AG04449 (cell line): ENCODE results near the gene CHCHD3.

ENCODE experiments used
- CTCF ChIA-PET: fragments of 350-600 bp; formaldehyde crosslinking; extraction: SDS; loops from one replicate; lab custom pipeline; 2021; ENCODE audit warnings: antibody characterized with exemption; lab: Yijun Ruan, JAX
- POLR2A ChIA-PET: fragments of 400-600, 350-600 bp; formaldehyde crosslinking; extraction: SDS; loops from one replicate; lab custom pipeline; 2020; ENCODE audit warnings: antibody characterized with exemption, inconsistent platforms; lab: Yijun Ruan, JAX
- DNase-seq: peaks from one replicate; pipeline ENCODE4 v3.0.0-alpha.2; 2010; ENCODE audit warnings: low read depth, low spot score
- H3K4me3 ChIP-seq: 2 replicates; pipeline ENCODE4 v1.5.1; 2011; ENCODE audit warnings: low read depth, mild to moderate bottlenecking, control low read depth, low read length
- CTCF ChIP-seq: IDR thresholded peaks from one replicate; pipeline ENCODE4 v1.5.1; 2011; ENCODE audit warnings: mild to moderate bottlenecking, moderate library complexity, low read length, control low read depth, inconsistent platforms; ENCODE audit not compliant: insufficient read depth; ENCODE audit errors: missing control alignments

CHCHD3 gene

GRCh38 chr7:132830941-132831340 is 250.9 kb downstream of the CHCHD3 start:
- DNase-seq, result no peak
- ChIA-PET POLR2A (no interaction called here), CTCF (no interaction called here)
- TF ChIP-seq CTCF, result no peak
- H3K4me3 ChIP-seq, result no peak overlapping the region

GRCh38 chr7:132828502-132828901 is 253.4 kb downstream of the CHCHD3 start:
- TF ChIP-seq CTCF, result no peak
- no peak overlapping the region for H3K4me3 ChIP-seq
- DNase-seq, result no peak
- ChIA-PET POLR2A (no interaction called here), CTCF (no interaction called here)

GRCh38 chr7:132825932-132826835 is 255.7 kb downstream of the CHCHD3 start:
- CTCF ChIA-PET, result no interaction called here
- no peak for DNase-seq
- POLR2A ChIA-PET, result no interaction called here
- H3K4me3 ChIP-seq, result no peak overlapping the region
- TF ChIP-seq CTCF, result no peak

GRCh38 chr7:132825222-132825621 is 256.7 kb downstream of the CHCHD3 start:
- CTCF ChIA-PET, result no interaction called here
- no peak overlapping the region for H3K4me3 ChIP-seq
- DNase-seq, result no peak
- TF ChIP-seq CTCF, result no peak
- POLR2A ChIA-PET, result no interaction called here

- POLR2A ChIA-PET, result no interaction called here
Observed at GRCh38 chr7:132819648-132820047, 262.2 kb downstream of the CHCHD3 start.

GRCh38 chr7:132817949-132818348 is 263.9 kb downstream of the CHCHD3 start:
- POLR2A ChIA-PET, result no interaction called here
- H3K4me3 ChIP-seq, result no peak overlapping the region
- no peak for DNase-seq
- CTCF ChIA-PET, result interaction anchor here (2.0 kb wide), 1 partner anchor 28 kb away, joined by 5 read pairs; no protein-coding TSS in a partner anchor
- TF ChIP-seq CTCF, result no peak

More at GRCh38 chr7:132819648-132820047, 262.2 kb downstream of the CHCHD3 start:
- no peak for DNase-seq
- no peak for TF ChIP-seq CTCF
- CTCF ChIA-PET, result no interaction called here
- H3K4me3 ChIP-seq, result no peak overlapping the region
